ENCODE results near the gene IMMT.

The IMMT gene

DNA sequence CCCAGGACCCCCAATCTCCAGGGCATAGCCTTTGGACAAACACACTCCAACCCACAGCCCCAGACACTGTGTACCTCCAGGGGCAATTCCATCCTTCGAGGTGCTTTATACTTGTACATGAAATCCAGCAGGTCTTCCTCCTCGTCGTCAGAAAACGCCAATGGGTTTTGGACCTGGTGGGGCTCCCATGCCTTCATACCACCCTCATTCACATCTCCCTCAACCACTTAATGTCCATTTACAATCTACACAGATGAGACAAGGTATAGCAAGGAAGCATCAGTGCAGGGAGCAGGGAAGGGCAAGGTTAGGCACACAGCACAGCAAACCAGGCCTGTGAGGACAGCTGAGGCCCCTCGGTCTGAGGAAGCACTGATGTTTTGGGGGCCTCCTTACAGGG is 24.6 kb upstream of the IMMT start:
- TF ChIP-seq, protein P1, sequence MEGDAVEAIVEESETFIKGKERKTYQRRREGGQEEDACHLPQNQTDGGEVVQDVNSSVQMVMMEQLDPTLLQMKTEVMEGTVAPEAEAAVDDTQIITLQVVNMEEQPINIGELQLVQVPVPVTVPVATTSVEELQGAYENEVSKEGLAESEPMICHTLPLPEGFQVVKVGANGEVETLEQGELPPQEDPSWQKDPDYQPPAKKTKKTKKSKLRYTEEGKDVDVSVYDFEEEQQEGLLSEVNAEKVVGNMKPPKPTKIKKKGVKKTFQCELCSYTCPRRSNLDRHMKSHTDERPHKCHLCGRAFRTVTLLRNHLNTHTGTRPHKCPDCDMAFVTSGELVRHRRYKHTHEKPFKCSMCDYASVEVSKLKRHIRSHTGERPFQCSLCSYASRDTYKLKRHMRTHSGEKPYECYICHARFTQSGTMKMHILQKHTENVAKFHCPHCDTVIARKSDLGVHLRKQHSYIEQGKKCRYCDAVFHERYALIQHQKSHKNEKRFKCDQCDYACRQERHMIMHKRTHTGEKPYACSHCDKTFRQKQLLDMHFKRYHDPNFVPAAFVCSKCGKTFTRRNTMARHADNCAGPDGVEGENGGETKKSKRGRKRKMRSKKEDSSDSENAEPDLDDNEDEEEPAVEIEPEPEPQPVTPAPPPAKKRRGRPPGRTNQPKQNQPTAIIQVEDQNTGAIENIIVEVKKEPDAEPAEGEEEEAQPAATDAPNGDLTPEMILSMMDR (IDR thresholded peaks at IDR 0.05; ENCODE audit: low read depth, low read length): no peak
- H3K4me3 ChIP-seq (ENCODE audit: low read depth, low read length): no peak overlapping the region

DNA sequence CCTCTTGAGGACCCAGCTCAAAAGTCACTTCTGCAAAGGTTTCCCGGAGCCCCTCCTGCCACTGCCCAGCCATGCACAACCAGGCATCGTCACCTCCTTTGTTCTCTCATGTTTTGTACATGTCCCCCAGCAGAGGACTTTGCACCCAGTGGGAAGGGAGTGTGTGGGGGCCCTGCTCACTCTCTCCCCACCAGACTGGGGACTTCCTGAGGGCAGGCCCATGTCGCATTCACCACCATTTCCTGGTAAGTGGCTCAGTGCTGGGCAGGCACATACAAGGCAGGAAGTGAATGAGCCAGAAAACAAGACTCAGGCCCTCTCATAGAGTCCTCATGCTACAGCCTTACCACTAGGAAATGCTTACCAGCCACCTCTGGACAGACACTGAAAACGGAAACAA is 22.9 kb upstream of the IMMT start:
- no peak overlapping the region for H3K4me3 ChIP-seq (ENCODE audit: low read depth, low read length)

DNA sequence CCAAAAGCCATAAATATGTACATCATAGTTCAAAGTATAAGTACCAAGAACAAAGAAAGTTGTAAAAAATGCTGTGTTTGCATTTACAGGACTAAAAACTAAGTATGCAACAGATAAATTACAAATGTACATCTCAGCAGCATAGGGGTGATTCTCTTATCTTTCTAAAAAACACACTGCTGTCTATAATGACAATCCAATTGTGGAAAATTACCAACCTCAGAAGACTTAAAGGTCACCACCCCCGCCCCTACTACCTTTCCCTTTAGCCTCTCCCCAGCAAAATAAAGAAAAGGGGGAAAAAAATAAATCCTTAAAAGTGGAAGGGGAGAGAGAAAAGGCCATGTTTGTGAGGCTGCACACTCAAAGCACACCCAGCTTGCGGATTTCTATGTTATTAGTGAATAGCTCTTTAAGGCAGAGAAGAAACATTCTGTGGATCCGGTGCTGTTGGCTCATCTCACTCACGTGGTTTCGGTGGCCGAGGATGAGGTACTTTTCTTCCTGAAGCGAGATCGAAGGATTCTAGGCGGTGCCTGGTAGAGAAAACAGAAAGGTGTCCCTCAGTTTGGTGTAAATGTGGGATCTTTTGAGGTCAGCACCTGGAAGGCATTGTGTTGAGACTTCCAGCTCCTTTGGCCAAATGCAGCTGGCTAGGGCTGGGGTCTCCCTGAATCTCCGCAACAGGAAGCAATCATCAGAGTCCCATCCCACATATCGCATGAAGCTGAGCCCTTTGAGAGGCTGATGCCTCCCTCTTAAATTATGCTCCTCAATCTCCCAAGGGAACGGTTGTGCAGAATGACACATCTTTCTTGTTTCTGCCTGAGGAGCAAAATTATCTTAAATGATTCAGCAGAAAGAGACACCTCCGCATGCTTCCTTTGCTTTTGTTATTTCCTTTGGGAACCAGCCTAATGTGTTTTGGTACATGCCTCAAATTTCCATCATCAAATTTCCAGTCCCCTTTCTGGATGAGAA is 21.6 kb upstream of the IMMT start:
- TF ChIP-seq, protein P1 (IDR thresholded peaks at IDR 0.05; ENCODE audit: low read depth, low read length): no peak
- H3K4me3 ChIP-seq (ENCODE audit: low read depth, low read length): no peak overlapping the region

More for the DNA sequence above, 22.9 kb upstream of the IMMT start:
- TF ChIP-seq, protein P1 (IDR thresholded peaks at IDR 0.05; ENCODE audit: low read depth, low read length): no peak

DNA sequence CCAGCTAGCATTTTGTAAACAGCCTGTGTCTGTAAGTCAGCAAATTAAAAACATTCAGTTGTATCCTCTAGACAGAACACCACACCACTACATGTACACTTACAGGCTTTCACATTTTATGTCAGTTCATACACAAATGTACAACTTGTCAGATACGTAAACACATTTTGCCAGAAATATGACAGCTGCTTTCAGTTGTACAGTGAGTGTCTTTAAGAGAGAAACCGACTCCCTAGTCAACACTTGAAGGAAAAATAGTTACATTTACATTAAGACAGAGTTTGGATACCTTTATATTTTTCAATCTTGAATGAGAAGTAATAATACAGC is 19.2 kb upstream of the IMMT start:
- TF ChIP-seq, protein P1 (IDR thresholded peaks at IDR 0.05; ENCODE audit: low read depth, low read length): no peak
- H3K4me3 ChIP-seq (ENCODE audit: low read depth, low read length): no peak overlapping the region

DNA sequence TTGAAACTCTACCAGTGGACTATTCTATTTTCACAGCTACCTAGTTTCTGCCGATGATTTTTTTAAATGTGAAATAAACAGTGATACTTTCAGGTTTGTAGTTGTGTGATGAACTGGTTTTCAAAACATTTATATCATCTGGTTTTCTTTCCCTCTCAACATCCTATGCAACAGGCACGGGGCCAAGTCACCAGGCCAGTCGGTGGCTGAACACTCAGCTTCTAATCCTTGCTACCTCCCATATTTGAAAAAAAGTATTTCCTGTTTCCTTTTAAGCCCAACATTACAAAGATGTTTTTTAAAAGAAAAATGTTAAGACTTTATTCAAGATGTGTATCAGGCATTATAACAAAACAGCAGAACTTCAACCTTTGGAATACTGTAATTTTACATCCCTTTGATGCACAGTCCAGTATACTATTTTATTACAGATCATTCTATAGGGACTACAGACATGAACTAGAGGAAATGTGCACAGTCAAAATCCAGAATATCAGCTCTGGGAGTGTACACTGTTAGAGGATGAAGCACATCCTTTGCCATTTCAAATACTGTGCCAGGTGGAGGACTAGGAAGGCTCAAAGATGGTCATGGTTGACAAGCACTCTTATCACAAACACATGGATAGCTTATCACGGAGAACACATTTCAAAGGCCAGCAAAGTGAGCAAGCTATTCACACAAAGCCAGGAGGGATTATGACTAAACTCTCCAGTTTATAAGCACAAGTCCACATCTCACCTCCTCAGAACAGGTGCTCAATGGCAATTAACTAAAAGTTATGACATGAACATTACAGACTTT is 18.6 kb upstream of the IMMT start:
- H3K4me3 ChIP-seq (ENCODE audit: low read depth, low read length): no peak overlapping the region
- TF ChIP-seq, protein P1 (IDR thresholded peaks at IDR 0.05; ENCODE audit: low read depth, low read length): no peak

DNA sequence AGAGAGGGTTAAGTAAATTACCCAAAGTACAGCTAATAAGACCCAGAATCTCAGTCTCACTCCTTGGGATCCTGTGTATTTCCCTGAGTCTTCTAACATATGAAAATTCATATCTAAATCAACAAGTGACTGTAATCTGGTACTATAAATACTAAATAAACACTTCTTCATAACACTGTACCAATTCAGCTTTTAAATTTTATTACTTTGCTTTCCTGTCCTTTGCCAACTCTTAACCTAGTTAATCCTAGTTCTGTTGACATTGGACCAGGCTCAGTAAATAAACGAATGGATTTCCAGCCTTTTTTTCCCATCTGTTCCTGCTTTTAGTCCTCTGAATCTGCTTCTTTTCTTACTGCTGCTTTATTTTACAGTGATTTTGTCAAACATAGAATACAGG is 17.8 kb upstream of the IMMT start:
- TF ChIP-seq, protein P1 (IDR thresholded peaks at IDR 0.05; ENCODE audit: low read depth, low read length): no peak

DNA sequence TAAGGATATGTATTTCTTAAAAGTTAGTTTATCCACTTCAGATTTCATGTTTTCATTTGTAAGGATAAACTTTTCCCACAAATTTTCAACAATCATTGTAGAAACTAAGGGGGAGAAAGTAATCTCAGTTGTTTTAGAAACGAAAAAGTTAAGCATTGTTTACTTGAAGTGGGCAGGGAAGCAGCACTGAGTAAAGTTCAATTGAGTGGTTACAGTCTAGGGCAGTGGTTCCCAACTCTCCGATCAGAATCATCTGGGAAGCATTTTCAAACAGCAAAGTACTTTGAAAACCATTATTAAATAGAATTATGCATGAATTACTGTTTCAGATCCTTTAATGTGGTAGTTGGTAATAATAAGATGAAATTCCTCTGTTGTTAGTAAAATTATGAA is 16.5 kb upstream of the IMMT start:
- TF ChIP-seq, protein P1 (IDR thresholded peaks at IDR 0.05; ENCODE audit: low read depth, low read length): no peak
- no peak overlapping the region for H3K4me3 ChIP-seq (ENCODE audit: low read depth, low read length)

More for the DNA sequence above, 17.8 kb upstream of the IMMT start:
- H3K4me3 ChIP-seq (ENCODE audit: low read depth, low read length): no peak overlapping the region
